ENCODE measurements around the gene CHN2. TPM values are rescaled to one million over a fixed set of nuclear protein-coding genes. Genes with fewer than 3 reads are reported as not detected.

Gene CHN2
- polyA plus RNA-seq, 1 of the 3 experiments (the other 2 are of a cell fraction) = 0.02 TPM

GRCh38 chr7:29255199-29255878, 60.8 kb downstream of the CHN2 start:
- no peaks in the 10 kb centered on the region for H3K9me2 ChIP-seq
- no peak overlapping the region for H2AFZ ChIP-seq (ENCODE audit: low read depth)
- H3F3A ChIP-seq (replicated peaks; ENCODE audit: insufficient read depth) = no peaks in the 10 kb centered on the region
- no peaks in the 10 kb centered on the region for H4K20me1 ChIP-seq (ENCODE audit: insufficient read depth)
- ChIA-PET POLR2A (no interaction called here), CTCF (interaction anchor here (1.0 to 2.6 kb wide), 5 partner anchors 11 to 299 kb away, joined by 3 to 16 read pairs (median 3); no protein-coding TSS in a partner anchor)
- WGBS (ENCODE audit: low lambda C conversion rate) = 43% methylated on average over 5 of the region's 6 CpGs
- no peak overlapping the region for H3K27ac ChIP-seq (ENCODE audit: low read depth in 2 of 2, low read length in 1 of 2)
- H3K4me3 ChIP-seq (ENCODE audit: low read depth in 2 of 2, low read length in 1 of 2) = no peak overlapping the region
- TF ChIP-seq CTCF (IDR thresholded peaks at IDR 0.05) (no peak), MAX (IDR thresholded peaks at IDR 0.05; ENCODE audit: low read depth) (no peak), ELF1 (IDR thresholded peaks at IDR 0.05) (no peak), SMC3 (IDR thresholded peaks at IDR 0.05; ENCODE audit: low read depth, low read length) (no peak), TEAD4 (IDR thresholded peaks at IDR 0.05; ENCODE audit: borderline replicate concordance, insufficient read depth) (no peak), CHD2 (IDR thresholded peaks at IDR 0.05; ENCODE audit: low read length, partially characterized antibody) (no peak), USF2 (IDR thresholded peaks at IDR 0.05; ENCODE audit: borderline replicate concordance, low read depth, low read length) (no peak), JUND (IDR thresholded peaks at IDR 0.05) (no peak), NRF1 (IDR thresholded peaks at IDR 0.05; ENCODE audit: low read depth, low read length) (no peak), REST (IDR thresholded peaks at IDR 0.05; ENCODE audit: low read depth, low read length) (no peak), RCOR1 (IDR thresholded peaks at IDR 0.05; ENCODE audit: low read length) (no peak), MXI1 (IDR thresholded peaks at IDR 0.05; ENCODE audit: low read depth, low read length) (no peak), RFX5 (IDR thresholded peaks at IDR 0.05; ENCODE audit: low read length) (no peak), MEF2A (IDR thresholded peaks at IDR 0.05; ENCODE audit: borderline replicate concordance, low read depth) (no peak), NFIC (IDR thresholded peaks at IDR 0.05; ENCODE audit: borderline replicate concordance) (no peak), IRF3 (IDR thresholded peaks at IDR 0.05; ENCODE audit: low read depth, low read length) (no peak), EP300 (IDR thresholded peaks at IDR 0.05; ENCODE audit: borderline replicate concordance in 1 of 2, low read depth in 1 of 2, low read length in 1 of 2) (no peak), RXRA (IDR thresholded peaks at IDR 0.05; ENCODE audit: borderline replicate concordance, low read depth) (no peak), FOSL2 (IDR thresholded peaks at IDR 0.05; ENCODE audit: borderline replicate concordance, low read depth) (no peak), GATA2 (CRISPR knock-in tag; IDR thresholded peaks at IDR 0.05) (no peak)
- no peak overlapping the region for H3K9ac ChIP-seq
- no peaks in the 10 kb centered on the region for H3K36me3 ChIP-seq (replicated peaks in 1 of 2; ENCODE audit: control insufficient read depth in 1 of 2, insufficient read depth in 2 of 2, low read length in 1 of 2)
- H3K27me3 ChIP-seq (ENCODE audit: insufficient read depth) = no peaks in the 10 kb centered on the region
- peaks cover 0 to 4% of the 10 kb centered on the region in 2 experiments; a peak in 2 of 4 replicates for H3K4me1 ChIP-seq (ENCODE audit: control insufficient read depth in 1 of 2, insufficient read depth in 2 of 2, low read depth in 1 of 2, low read length in 1 of 2)
- no peak overlapping the region for H3K4me2 ChIP-seq
- no peak for DNase-seq
- no peaks in the 10 kb centered on the region for H3K79me2 ChIP-seq (ENCODE audit: insufficient read depth)
- H3K9me3 ChIP-seq = no peaks in the 10 kb centered on the region
